B cell (primary cell): ENCODE data around the gene CSNK1A1.

Experiments used
- EZH2 ChIP-seq: IDR thresholded peaks from 2 replicates; pipeline ENCODE4 v1.6.1; 2012; ENCODE audit warnings: borderline replicate concordance, low read depth, mild to moderate bottlenecking, moderate library complexity, low read length; ENCODE audit not compliant: insufficient read depth, poor library complexity, severe bottlenecking
- TF ChIP-seq, protein P1 (sequence below): fragments of 200-600 bp; IDR thresholded peaks from one replicate; pipeline ENCODE4 v1.8.0; 2022; ENCODE audit warnings: antibody characterized with exemption, mild to moderate bottlenecking

DNA sequence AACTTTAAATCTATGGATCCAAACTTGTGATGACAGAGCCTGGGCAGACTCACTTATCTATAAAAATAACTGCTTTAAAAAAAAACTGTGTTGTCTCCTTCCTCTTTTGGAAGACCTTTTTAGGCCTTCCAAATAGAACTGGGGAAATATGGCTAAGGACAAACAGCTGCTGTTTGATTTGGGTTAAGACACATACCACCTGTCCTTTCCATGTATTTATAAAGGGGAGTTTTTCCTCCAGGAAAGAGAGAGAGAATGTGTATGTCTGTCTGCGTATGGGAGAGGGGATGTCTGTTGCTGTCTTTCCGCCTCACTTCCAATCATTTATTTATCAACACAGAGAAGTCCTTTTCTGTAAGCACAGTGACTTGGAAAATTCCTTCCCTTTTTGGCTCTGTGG, 32.9 kb upstream of the CSNK1A1 start:
- TF ChIP-seq, protein P1, sequence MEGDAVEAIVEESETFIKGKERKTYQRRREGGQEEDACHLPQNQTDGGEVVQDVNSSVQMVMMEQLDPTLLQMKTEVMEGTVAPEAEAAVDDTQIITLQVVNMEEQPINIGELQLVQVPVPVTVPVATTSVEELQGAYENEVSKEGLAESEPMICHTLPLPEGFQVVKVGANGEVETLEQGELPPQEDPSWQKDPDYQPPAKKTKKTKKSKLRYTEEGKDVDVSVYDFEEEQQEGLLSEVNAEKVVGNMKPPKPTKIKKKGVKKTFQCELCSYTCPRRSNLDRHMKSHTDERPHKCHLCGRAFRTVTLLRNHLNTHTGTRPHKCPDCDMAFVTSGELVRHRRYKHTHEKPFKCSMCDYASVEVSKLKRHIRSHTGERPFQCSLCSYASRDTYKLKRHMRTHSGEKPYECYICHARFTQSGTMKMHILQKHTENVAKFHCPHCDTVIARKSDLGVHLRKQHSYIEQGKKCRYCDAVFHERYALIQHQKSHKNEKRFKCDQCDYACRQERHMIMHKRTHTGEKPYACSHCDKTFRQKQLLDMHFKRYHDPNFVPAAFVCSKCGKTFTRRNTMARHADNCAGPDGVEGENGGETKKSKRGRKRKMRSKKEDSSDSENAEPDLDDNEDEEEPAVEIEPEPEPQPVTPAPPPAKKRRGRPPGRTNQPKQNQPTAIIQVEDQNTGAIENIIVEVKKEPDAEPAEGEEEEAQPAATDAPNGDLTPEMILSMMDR, result no peak
- no peak for TF ChIP-seq EZH2
